GM23338 (cell line): ENCODE results near the gene DTYMK. TPM values are rescaled to one million over a fixed set of nuclear protein-coding genes. Genes with fewer than 3 reads are reported as not detected.

ENCODE experiments used
- ATAC-seq: fragments of 200-7000 bp; cut with Tn5 transposase; 3 replicates; pipeline ENCODE4 v1.9.1; 2020
- DNase-seq: peaks from one replicate; pipeline ENCODE4 v3.0.0-alpha.2; 2015; ENCODE audit warnings: low spot score
- H2AFZ ChIP-seq: fragments of 200-600 bp; sonication (generic); 2 replicates; pipeline ENCODE4 v1.8.0; 2016; ENCODE audit warnings: antibody characterized with exemption, mild to moderate bottlenecking, moderate library complexity
- H3F3A ChIP-seq: fragments of 200-600 bp; sonication (generic); replicated peaks from 2 replicates; pipeline ENCODE4 v1.8.0; 2017; ENCODE audit warnings: antibody characterized with exemption, mixed run types, low read depth
- H3K27ac ChIP-seq: fragments of 200-600 bp; sonication (generic); 2 replicates; pipeline ENCODE4 v1.6.1; 2016; ENCODE audit warnings: low read depth
- H3K27me3 ChIP-seq: fragments of 200-600 bp; sonication (generic); 2 replicates; pipeline ENCODE4 v1.8.0; 2016; ENCODE audit warnings: mild to moderate bottlenecking, mixed run types, moderate library complexity; ENCODE audit not compliant: insufficient read depth
- H3K36me3 ChIP-seq: fragments of 200-600 bp; sonication (generic); 2 replicates; pipeline ENCODE4 v1.8.0; 2016; ENCODE audit warnings: mild to moderate bottlenecking; ENCODE audit not compliant: insufficient read depth
- H3K4me1 ChIP-seq: fragments of 200-600 bp; sonication (generic); 2 replicates; pipeline ENCODE4 v1.8.0; 2016; ENCODE audit warnings: mild to moderate bottlenecking, moderate library complexity; ENCODE audit not compliant: insufficient read depth
- H3K4me2 ChIP-seq: fragments of 200-600 bp; sonication (generic); 2 replicates; pipeline ENCODE4 v1.7.1; 2017; ENCODE audit warnings: mixed run types
- H3K4me3 ChIP-seq: fragments of 200-600 bp; sonication (generic); 2 replicates; pipeline ENCODE4 v1.6.1; 2016; ENCODE audit warnings: mixed run types
- H3K79me2 ChIP-seq: fragments of 200-600 bp; sonication (generic); replicated peaks from 2 replicates; pipeline ENCODE4 v1.8.0; 2017; ENCODE audit warnings: mild to moderate bottlenecking; ENCODE audit not compliant: insufficient read depth
- H3K9me2 ChIP-seq: fragments of 200-600 bp; sonication (generic); 2 replicates; pipeline ENCODE4 v1.8.0; 2017; ENCODE audit not compliant: insufficient read depth
- H4K20me1 ChIP-seq: fragments of 200-600 bp; sonication (generic); replicated peaks from 2 replicates; pipeline ENCODE4 v1.8.0; 2017; ENCODE audit warnings: mild to moderate bottlenecking; ENCODE audit not compliant: insufficient read depth
- H3K27ac Mint-ChIP-seq: 2 replicates; pipeline ENCODE4 v1.8.0; 2020; ENCODE audit warnings: inconsistent platforms, mild to moderate bottlenecking, moderate library complexity, mixed read lengths
- H3K27me3 Mint-ChIP-seq: 3 replicates; pipeline ENCODE4 v1.8.0; 2022; ENCODE audit warnings: low read depth, mild to moderate bottlenecking, moderate library complexity, mixed read lengths, inconsistent platforms; ENCODE audit not compliant: insufficient read depth, poor library complexity
- H3K36me3 Mint-ChIP-seq: 3 replicates; pipeline ENCODE4 v1.8.0; 2021; ENCODE audit warnings: low read depth, mild to moderate bottlenecking, inconsistent platforms, moderate library complexity, mixed read lengths
- H3K4me1 Mint-ChIP-seq: 3 replicates; pipeline ENCODE4 v1.8.0; 2020; ENCODE audit warnings: mild to moderate bottlenecking, inconsistent platforms, mixed read lengths
- H3K4me3 Mint-ChIP-seq: 3 replicates; pipeline ENCODE4 v1.8.0; 2021; ENCODE audit warnings: moderate library complexity, mild to moderate bottlenecking, inconsistent platforms, mixed read lengths
- H3K9me3 Mint-ChIP-seq: 3 replicates; pipeline ENCODE4 v1.8.0; 2020; ENCODE audit warnings: moderate library complexity, mild to moderate bottlenecking, inconsistent platforms, mixed read lengths
- CREB1 ChIP-seq: fragments of 250-450 bp; sonication (Bioruptor Pico); IDR thresholded peaks from 2 replicates; pipeline ENCODE4 v1.5.0; 2020; ENCODE audit warnings: low read depth, mild to moderate bottlenecking, moderate library complexity
- EZH2 ChIP-seq: fragments of 200-600 bp; sonication (generic); IDR thresholded peaks from one replicate; pipeline ENCODE4 v1.8.0; 2017; ENCODE audit warnings: antibody characterized with exemption, mild to moderate bottlenecking, low read depth; ENCODE audit not compliant: unreplicated experiment
- EZH2phosphoT487 ChIP-seq: fragments of 200-600 bp; sonication (generic); IDR thresholded peaks from one replicate; pipeline ENCODE4 v1.8.1; 2018; ENCODE audit warnings: antibody characterized with exemption; ENCODE audit not compliant: unreplicated experiment
- JUNB ChIP-seq: IDR thresholded peaks from one replicate; pipeline ENCODE4 v1.6.1; 2016; ENCODE audit warnings: antibody characterized with exemption; ENCODE audit not compliant: unreplicated experiment
- NANOG ChIP-seq: IDR thresholded peaks from 2 replicates; pipeline ENCODE4 v1.6.1; 2016; ENCODE audit warnings: antibody characterized with exemption, borderline replicate concordance
- POLR2AphosphoS5 ChIP-seq: IDR thresholded peaks from 2 replicates; pipeline ENCODE4 v1.6.1; 2016; ENCODE audit warnings: antibody characterized with exemption, low read depth
- STAT1 ChIP-seq: IDR thresholded peaks from one replicate; pipeline ENCODE4 v1.6.1; 2016; ENCODE audit warnings: antibody characterized with exemption; ENCODE audit not compliant: unreplicated experiment
- ZNF114 ChIP-seq: fragments of 250-450 bp; sonication (Bioruptor Pico); IDR thresholded peaks from 2 replicates; pipeline ENCODE4 v1.5.0; 2020; ENCODE audit warnings: mild to moderate bottlenecking, moderate library complexity
- ZNF331 ChIP-seq: fragments of 250-450 bp; sonication (Bioruptor Pico); IDR thresholded peaks from 2 replicates; pipeline ENCODE4 v1.5.0; 2020; ENCODE audit warnings: low read depth, mild to moderate bottlenecking, moderate library complexity
- polyA plus RNA-seq: library from polyadenylated mRNA; unstranded; fragments of >200 nt; fragmentation: Nextera tagmentation; extraction: Ambion mirVana; gene quantifications from 2 replicates; pipeline ENCODE4 v1.2.1, GENCODE V29; 2016
- total RNA-seq: library from RNA; depleted of rRNA; stranded (reverse); fragments of >200 nt; shearing (Covaris generic); gene quantifications from 2 replicates; pipeline ENCODE4 v1.2.3, GENCODE V29; 2014
- TF ChIP-seq, protein P1 (sequence below): IDR thresholded peaks from 2 replicates; pipeline ENCODE4 v1.6.1; 2016; ENCODE audit warnings: antibody characterized with exemption
- TF ChIP-seq, protein P2 (sequence below): fragments of 250-450 bp; sonication (Bioruptor Pico); IDR thresholded peaks from 2 replicates; pipeline ENCODE4 v1.5.0; 2020; ENCODE audit warnings: mild to moderate bottlenecking, moderate library complexity
- TF ChIP-seq, protein P3 (sequence below): IDR thresholded peaks from one replicate; pipeline ENCODE4 v1.6.1; 2018; ENCODE audit warnings: antibody characterized with exemption; ENCODE audit not compliant: unreplicated experiment
- TF ChIP-seq, protein P4 (sequence below), 2 experiments: fragments of 200-600 bp in 1 of 2; sonication (generic) in 1 of 2; conservative IDR thresholded peaks; 2 replicates each; pipeline versions ENCODE4 v1.5.1 to v1.6.1; 2016 to 2017; ENCODE audit warnings: antibody characterized with exemption in 2 of 2, low read depth in 2 of 2, mild to moderate bottlenecking in 2 of 2, moderate library complexity in 1 of 2

DTYMK gene
- total and polyA plus RNA-seq, 2 experiments from 2014 or later = 55.4 to 65.4 TPM

DNA sequence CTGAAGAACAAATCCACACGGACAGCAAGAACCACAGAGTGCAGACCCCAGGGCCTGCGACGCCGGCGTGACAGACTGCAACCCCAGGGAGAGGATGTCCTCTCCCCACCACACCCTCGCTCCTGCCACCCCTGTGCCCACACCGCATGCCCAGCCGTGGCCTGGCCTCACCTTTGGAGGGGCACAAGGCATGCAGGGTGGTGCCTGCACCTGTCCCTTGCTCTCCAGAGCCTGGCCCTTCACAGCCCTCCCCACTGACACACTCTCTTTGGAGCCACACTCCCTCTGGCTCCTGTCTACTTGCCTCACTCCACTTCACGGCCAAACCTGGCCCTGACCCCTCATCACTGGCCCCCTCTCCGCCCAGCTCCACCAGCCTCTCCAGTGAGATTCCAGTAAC is 58.9 kb downstream of the DTYMK start:
- Histone ChIP-seq H3K9me2 (no peaks in the 10 kb centered on the region), H4K20me1 (peaks cover 20% of the 10 kb centered on the region), H3K27ac (no peak overlapping the region), H3K36me3 (peaks cover 7% of the 10 kb centered on the region; the same call in 1 of the 2 replicates), H3K4me3 (no peak overlapping the region), H3K4me2 (no peak overlapping the region), H3K79me2 (peaks cover 93% of the 10 kb centered on the region), H2AFZ (no peak overlapping the region), H3K4me1 (no peaks in the 10 kb centered on the region), H3K27me3 (no peaks in the 10 kb centered on the region), H3F3A (no peaks in the 10 kb centered on the region)
- Mint-ChIP-seq H3K27me3 (peaks cover 6% of the 10 kb centered on the region), H3K27ac (peak overlapping the region; percentile 77; the same call in 1 of the 2 replicates), H3K36me3 (peaks cover 15% of the 10 kb centered on the region), H3K9me3 (no peaks in the 10 kb centered on the region), H3K4me3 (no peak overlapping the region), H3K4me1 (0 out of 3 replicates have a peak, but pooled peaks cover 2% of the 10 kb centered on the region)
- DNase-seq = no peak
- no peak for ATAC-seq
- TF ChIP-seq ZNF114 (CRISPR knock-in tag) (no peak), POLR2AphosphoS5 (no peak), EZH2phosphoT487 (no peak), EZH2 (no peak), JUNB (no peak), ZNF331 (no peak), NANOG (no peak), STAT1 (no peak), CREB1 (no peak)
- TF ChIP-seq, protein P1, sequence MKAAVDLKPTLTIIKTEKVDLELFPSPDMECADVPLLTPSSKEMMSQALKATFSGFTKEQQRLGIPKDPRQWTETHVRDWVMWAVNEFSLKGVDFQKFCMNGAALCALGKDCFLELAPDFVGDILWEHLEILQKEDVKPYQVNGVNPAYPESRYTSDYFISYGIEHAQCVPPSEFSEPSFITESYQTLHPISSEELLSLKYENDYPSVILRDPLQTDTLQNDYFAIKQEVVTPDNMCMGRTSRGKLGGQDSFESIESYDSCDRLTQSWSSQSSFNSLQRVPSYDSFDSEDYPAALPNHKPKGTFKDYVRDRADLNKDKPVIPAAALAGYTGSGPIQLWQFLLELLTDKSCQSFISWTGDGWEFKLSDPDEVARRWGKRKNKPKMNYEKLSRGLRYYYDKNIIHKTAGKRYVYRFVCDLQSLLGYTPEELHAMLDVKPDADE = no peak
- TF ChIP-seq, protein P2, sequence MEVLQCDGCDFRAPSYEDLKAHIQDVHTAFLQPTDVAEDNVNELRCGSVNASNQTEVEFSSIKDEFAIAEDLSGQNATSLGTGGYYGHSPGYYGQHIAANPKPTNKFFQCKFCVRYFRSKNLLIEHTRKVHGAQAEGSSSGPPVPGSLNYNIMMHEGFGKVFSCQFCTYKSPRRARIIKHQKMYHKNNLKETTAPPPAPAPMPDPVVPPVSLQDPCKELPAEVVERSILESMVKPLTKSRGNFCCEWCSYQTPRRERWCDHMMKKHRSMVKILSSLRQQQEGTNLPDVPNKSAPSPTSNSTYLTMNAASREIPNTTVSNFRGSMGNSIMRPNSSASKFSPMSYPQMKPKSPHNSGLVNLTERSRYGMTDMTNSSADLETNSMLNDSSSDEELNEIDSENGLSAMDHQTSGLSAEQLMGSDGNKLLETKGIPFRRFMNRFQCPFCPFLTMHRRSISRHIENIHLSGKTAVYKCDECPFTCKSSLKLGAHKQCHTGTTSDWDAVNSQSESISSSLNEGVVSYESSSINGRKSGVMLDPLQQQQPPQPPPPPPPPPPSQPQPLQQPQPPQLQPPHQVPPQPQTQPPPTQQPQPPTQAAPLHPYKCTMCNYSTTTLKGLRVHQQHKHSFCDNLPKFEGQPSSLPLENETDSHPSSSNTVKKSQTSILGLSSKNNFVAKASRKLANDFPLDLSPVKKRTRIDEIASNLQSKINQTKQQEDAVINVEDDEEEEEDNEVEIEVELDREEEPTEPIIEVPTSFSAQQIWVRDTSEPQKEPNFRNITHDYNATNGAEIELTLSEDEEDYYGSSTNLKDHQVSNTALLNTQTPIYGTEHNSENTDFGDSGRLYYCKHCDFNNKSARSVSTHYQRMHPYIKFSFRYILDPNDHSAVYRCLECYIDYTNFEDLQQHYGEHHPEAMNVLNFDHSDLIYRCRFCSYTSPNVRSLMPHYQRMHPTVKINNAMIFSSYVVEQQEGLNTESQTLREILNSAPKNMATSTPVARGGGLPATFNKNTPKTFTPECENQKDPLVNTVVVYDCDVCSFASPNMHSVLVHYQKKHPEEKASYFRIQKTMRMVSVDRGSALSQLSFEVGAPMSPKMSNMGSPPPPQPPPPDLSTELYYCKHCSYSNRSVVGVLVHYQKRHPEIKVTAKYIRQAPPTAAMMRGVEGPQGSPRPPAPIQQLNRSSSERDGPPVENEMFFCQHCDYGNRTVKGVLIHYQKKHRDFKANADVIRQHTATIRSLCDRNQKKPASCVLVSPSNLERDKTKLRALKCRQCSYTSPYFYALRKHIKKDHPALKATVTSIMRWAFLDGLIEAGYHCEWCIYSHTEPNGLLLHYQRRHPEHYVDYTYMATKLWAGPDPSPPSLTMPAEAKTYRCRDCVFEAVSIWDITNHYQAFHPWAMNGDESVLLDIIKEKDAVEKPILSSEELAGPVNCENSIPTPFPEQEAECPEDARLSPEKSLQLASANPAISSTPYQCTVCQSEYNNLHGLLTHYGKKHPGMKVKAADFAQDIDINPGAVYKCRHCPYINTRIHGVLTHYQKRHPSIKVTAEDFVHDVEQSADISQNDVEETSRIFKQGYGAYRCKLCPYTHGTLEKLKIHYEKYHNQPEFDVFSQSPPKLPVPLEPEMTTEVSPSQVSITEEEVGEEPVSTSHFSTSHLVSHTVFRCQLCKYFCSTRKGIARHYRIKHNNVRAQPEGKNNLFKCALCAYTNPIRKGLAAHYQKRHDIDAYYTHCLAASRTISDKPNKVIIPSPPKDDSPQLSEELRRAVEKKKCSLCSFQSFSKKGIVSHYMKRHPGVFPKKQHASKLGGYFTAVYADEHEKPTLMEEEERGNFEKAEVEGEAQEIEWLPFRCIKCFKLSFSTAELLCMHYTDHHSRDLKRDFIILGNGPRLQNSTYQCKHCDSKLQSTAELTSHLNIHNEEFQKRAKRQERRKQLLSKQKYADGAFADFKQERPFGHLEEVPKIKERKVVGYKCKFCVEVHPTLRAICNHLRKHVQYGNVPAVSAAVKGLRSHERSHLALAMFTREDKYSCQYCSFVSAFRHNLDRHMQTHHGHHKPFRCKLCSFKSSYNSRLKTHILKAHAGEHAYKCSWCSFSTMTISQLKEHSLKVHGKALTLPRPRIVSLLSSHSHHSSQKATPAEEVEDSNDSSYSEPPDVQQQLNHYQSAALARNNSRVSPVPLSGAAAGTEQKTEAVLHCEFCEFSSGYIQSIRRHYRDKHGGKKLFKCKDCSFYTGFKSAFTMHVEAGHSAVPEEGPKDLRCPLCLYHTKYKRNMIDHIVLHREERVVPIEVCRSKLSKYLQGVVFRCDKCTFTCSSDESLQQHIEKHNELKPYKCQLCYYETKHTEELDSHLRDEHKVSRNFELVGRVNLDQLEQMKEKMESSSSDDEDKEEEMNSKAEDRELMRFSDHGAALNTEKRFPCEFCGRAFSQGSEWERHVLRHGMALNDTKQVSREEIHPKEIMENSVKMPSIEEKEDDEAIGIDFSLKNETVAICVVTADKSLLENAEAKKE (CRISPR knock-in tag) = no peak
- TF ChIP-seq, protein P3, sequence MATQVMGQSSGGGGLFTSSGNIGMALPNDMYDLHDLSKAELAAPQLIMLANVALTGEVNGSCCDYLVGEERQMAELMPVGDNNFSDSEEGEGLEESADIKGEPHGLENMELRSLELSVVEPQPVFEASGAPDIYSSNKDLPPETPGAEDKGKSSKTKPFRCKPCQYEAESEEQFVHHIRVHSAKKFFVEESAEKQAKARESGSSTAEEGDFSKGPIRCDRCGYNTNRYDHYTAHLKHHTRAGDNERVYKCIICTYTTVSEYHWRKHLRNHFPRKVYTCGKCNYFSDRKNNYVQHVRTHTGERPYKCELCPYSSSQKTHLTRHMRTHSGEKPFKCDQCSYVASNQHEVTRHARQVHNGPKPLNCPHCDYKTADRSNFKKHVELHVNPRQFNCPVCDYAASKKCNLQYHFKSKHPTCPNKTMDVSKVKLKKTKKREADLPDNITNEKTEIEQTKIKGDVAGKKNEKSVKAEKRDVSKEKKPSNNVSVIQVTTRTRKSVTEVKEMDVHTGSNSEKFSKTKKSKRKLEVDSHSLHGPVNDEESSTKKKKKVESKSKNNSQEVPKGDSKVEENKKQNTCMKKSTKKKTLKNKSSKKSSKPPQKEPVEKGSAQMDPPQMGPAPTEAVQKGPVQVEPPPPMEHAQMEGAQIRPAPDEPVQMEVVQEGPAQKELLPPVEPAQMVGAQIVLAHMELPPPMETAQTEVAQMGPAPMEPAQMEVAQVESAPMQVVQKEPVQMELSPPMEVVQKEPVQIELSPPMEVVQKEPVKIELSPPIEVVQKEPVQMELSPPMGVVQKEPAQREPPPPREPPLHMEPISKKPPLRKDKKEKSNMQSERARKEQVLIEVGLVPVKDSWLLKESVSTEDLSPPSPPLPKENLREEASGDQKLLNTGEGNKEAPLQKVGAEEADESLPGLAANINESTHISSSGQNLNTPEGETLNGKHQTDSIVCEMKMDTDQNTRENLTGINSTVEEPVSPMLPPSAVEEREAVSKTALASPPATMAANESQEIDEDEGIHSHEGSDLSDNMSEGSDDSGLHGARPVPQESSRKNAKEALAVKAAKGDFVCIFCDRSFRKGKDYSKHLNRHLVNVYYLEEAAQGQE = no peak
- TF ChIP-seq, protein P4, sequence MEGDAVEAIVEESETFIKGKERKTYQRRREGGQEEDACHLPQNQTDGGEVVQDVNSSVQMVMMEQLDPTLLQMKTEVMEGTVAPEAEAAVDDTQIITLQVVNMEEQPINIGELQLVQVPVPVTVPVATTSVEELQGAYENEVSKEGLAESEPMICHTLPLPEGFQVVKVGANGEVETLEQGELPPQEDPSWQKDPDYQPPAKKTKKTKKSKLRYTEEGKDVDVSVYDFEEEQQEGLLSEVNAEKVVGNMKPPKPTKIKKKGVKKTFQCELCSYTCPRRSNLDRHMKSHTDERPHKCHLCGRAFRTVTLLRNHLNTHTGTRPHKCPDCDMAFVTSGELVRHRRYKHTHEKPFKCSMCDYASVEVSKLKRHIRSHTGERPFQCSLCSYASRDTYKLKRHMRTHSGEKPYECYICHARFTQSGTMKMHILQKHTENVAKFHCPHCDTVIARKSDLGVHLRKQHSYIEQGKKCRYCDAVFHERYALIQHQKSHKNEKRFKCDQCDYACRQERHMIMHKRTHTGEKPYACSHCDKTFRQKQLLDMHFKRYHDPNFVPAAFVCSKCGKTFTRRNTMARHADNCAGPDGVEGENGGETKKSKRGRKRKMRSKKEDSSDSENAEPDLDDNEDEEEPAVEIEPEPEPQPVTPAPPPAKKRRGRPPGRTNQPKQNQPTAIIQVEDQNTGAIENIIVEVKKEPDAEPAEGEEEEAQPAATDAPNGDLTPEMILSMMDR (conservative IDR thresholded peaks at IDR 0.05; ENCODE audit: low read depth in 2 of 2) = no peak
